GM12801 (cell line): ENCODE results near the gene AHRR.

Source experiments
- TF ChIP-seq, protein P1 (sequence below): IDR thresholded peaks from one replicate; pipeline ENCODE4 v1.5.1; 2011; ENCODE audit warnings: control low read depth; ENCODE audit not compliant: insufficient read length; ENCODE audit errors: extremely low read depth

AHRR gene

DNA sequence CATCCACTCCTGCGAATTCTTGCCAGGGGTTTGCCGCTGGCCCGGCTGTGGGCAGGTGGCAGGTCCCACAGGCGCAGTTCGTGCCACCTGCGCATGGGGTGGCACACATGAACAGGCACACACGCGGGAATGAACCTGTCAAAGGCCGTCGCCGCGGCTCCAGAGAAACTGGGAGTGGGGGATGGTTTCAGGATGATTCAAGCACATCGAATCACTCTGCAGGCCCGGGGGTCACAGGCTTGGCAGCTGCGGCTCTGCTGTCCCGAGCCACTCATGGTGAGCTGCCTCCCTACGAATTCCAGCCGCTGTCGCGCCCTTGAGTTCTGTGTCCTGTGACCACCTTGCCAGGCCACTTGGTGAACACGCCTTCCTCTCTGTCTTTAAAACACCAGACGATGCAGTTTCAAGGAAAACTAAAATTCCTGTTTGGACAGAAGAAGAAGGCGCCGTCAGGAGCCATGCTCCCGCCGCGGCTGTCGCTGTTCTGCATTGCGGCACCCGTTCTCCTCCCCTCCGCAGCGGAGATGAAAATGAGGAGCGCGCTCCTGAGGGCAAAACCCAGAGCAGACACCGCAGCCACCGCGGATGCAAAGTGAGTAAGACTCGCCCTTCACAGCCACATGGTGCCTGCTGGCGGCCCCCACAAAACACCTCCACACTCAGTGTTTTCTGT is 106.0 kb downstream of the AHRR start:
- TF ChIP-seq, protein P1, sequence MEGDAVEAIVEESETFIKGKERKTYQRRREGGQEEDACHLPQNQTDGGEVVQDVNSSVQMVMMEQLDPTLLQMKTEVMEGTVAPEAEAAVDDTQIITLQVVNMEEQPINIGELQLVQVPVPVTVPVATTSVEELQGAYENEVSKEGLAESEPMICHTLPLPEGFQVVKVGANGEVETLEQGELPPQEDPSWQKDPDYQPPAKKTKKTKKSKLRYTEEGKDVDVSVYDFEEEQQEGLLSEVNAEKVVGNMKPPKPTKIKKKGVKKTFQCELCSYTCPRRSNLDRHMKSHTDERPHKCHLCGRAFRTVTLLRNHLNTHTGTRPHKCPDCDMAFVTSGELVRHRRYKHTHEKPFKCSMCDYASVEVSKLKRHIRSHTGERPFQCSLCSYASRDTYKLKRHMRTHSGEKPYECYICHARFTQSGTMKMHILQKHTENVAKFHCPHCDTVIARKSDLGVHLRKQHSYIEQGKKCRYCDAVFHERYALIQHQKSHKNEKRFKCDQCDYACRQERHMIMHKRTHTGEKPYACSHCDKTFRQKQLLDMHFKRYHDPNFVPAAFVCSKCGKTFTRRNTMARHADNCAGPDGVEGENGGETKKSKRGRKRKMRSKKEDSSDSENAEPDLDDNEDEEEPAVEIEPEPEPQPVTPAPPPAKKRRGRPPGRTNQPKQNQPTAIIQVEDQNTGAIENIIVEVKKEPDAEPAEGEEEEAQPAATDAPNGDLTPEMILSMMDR = no peak

DNA sequence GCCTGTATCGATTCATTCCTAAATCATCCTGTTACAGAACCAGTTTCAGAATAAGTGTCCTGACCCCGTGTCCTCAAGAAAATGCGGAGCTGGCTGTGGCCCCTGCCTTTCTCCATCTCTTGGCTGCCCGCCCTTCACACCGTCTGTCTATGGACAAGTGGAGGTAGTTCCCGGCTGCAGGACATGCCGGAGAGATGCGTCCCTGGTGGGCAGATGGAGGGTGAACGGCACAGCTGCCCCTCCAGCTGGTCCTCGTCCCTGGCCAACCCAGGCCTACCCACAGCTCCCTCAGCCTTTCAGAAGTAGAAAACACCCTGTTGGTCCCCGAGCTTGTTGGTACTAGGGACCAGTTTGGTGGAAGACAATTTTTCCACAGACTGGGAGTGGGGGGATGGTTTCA is 106.7 kb downstream of the AHRR start:
- TF ChIP-seq, protein P1 = no peak

- TF ChIP-seq, protein P1 = no peak
Measured at GRCh38 chr5:428754-429452, 107.4 kb downstream of the AHRR start.

GRCh38 chr5:429453-430188 is 108.1 kb downstream of the AHRR start:
- TF ChIP-seq, protein P1 = no peak

DNA sequence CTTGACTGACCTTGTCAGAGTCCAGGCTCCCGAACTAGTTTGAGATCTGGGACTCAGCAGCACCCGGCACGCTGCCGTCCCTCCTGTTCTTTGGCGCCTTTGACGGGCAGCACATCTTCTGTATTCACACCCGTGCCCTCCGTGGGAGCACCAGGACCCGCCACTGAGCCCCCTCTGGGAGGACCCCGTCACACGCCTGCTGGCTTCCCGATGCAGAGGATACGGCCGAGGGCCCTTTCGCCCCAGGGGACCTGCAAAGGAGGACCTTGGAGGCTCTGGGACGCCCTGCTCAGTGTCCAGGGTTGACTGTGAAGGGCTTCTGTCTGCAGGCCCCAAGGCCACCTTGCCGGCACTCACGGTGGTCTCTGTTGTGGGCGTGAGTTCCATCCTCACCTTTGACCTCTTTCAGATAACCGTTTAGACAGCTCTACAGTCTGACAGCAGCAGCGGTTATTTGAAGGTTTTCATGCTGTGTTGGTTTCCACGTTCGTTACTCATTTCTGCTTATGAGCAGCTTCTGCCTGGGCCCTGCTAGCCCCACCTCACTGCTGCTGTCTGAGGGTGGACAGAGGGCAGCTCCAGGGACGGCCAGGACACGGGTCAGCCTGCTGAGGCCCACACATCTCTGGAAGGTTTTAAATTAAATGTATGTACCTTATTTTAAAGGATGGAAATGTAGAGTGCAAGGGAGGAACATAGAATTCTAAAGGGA is 108.9 kb downstream of the AHRR start:
- TF ChIP-seq, protein P1 = no peak

- TF ChIP-seq, protein P1 = no peak
Measured at GRCh38 chr5:431001-431710, 109.6 kb downstream of the AHRR start.
